Measurements from ENCODE around the gene POLR2E.
A peak's percentile ranks its signal among the peaks of the same experiment; 100 is the strongest.

DNA sequence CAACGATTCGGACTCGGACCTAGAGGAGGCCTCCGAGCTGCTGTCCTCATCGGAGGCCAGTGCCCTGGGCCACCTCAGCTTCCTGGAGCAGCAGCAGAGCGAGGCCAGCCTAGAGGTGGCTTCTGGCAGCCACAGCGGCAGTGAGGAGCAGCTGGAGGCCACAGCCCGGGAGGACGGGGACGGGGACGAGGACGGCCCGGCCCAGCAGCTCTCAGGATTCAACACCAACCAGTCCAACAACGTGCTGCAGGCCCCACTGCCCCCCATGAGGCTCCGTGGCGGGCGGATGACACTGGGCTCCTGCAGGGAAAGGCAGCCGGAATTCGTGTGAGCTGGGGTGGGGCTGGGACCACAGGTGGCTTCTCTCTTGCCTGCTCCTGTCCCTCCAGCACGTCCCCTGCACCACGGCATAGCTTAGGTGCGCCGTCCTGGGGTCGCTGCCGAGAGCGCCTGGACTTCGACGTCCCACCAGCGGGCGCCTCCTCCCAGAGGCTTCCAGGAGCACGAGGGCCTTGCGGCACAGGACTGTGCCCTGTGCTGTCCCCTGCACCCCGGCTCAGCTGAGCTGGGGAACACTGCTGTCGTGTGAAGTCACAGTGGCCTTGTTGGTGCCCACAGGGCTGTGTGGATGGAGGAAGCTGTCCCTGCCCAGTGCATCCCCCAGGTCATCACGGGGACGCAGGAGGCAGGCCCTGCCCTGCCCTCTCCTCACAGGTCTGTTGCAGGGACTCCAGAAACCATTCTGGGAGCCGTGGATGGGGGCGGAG lies 9.3 kb downstream of the POLR2E start:
- TF ChIP-seq, protein P1, sequence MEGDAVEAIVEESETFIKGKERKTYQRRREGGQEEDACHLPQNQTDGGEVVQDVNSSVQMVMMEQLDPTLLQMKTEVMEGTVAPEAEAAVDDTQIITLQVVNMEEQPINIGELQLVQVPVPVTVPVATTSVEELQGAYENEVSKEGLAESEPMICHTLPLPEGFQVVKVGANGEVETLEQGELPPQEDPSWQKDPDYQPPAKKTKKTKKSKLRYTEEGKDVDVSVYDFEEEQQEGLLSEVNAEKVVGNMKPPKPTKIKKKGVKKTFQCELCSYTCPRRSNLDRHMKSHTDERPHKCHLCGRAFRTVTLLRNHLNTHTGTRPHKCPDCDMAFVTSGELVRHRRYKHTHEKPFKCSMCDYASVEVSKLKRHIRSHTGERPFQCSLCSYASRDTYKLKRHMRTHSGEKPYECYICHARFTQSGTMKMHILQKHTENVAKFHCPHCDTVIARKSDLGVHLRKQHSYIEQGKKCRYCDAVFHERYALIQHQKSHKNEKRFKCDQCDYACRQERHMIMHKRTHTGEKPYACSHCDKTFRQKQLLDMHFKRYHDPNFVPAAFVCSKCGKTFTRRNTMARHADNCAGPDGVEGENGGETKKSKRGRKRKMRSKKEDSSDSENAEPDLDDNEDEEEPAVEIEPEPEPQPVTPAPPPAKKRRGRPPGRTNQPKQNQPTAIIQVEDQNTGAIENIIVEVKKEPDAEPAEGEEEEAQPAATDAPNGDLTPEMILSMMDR (IDR thresholded peaks at IDR 0.05; ENCODE audit: insufficient read depth, low read length): no peak
- TF ChIP-seq SPI1 (IDR thresholded peaks at IDR 0.05; ENCODE audit: borderline replicate concordance, low read depth) (no peak), POLR2AphosphoS5 (IDR thresholded peaks at IDR 0.05; ENCODE audit: low read depth) (peak; percentile 31), GABPA (IDR thresholded peaks at IDR 0.05; ENCODE audit: low read depth) (no peak)
- TF ChIP-seq, protein P2, sequence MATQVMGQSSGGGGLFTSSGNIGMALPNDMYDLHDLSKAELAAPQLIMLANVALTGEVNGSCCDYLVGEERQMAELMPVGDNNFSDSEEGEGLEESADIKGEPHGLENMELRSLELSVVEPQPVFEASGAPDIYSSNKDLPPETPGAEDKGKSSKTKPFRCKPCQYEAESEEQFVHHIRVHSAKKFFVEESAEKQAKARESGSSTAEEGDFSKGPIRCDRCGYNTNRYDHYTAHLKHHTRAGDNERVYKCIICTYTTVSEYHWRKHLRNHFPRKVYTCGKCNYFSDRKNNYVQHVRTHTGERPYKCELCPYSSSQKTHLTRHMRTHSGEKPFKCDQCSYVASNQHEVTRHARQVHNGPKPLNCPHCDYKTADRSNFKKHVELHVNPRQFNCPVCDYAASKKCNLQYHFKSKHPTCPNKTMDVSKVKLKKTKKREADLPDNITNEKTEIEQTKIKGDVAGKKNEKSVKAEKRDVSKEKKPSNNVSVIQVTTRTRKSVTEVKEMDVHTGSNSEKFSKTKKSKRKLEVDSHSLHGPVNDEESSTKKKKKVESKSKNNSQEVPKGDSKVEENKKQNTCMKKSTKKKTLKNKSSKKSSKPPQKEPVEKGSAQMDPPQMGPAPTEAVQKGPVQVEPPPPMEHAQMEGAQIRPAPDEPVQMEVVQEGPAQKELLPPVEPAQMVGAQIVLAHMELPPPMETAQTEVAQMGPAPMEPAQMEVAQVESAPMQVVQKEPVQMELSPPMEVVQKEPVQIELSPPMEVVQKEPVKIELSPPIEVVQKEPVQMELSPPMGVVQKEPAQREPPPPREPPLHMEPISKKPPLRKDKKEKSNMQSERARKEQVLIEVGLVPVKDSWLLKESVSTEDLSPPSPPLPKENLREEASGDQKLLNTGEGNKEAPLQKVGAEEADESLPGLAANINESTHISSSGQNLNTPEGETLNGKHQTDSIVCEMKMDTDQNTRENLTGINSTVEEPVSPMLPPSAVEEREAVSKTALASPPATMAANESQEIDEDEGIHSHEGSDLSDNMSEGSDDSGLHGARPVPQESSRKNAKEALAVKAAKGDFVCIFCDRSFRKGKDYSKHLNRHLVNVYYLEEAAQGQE (IDR thresholded peaks at IDR 0.05; ENCODE audit: insufficient replicate concordance, low read depth): no peak
